Epithelial cell of esophagus (primary cell): ENCODE data around the gene PER1.
A peak's percentile ranks its signal among the peaks of the same experiment; 100 is the strongest.

Experiments used
- DNase-seq: peaks from one replicate; pipeline ENCODE4 v3.0.0; 2010; ENCODE audit warnings: low read depth
- H3K4me3 ChIP-seq: 2 replicates; pipeline ENCODE4 v1.5.1; 2011; ENCODE audit warnings: mild to moderate bottlenecking, low read length, control low read depth
- CTCF ChIP-seq: IDR thresholded peaks from 2 replicates; pipeline ENCODE4 v1.5.1; 2011; ENCODE audit warnings: low read depth, mild to moderate bottlenecking, low read length, control low read depth, inconsistent platforms; ENCODE audit not compliant: insufficient read depth; ENCODE audit errors: missing control alignments

The PER1 gene

GRCh38 chr17:8188263-8188839 lies 36.1 kb upstream of the PER1 start:
- DNase-seq = no peak
- TF ChIP-seq CTCF = no peak
- H3K4me3 ChIP-seq = peak overlapping the region; percentile 89

GRCh38 chr17:8187517-8188262 lies 35.5 kb upstream of the PER1 start:
- peak overlapping the region; percentile 89 for H3K4me3 ChIP-seq
- peak; percentile 98 for DNase-seq
- no peak for TF ChIP-seq CTCF

- DNase-seq = peak; percentile 93
- peak; percentile 45 for TF ChIP-seq CTCF
- H3K4me3 ChIP-seq = peak overlapping the region; percentile 89
Measured at GRCh38 chr17:8186787-8187516, 34.7 kb upstream of the PER1 start.

- H3K4me3 ChIP-seq = peak overlapping the region; percentile 89
- no peak for TF ChIP-seq CTCF
- DNase-seq = no peak
Measured at GRCh38 chr17:8186446-8186786, 34.2 kb upstream of the PER1 start.

GRCh38 chr17:8185582-8186445 lies 33.6 kb upstream of the PER1 start:
- H3K4me3 ChIP-seq = peak overlapping the region; percentile 89
- no peak for TF ChIP-seq CTCF
- DNase-seq = peak; percentile 68

GRCh38 chr17:8176998-8177731 lies 25.0 kb upstream of the PER1 start:
- no peak for TF ChIP-seq CTCF
- H3K4me3 ChIP-seq = peak overlapping the region; percentile 80
- DNase-seq = no peak
